ENCODE results near the gene TVP23A.

TVP23A gene

DNA sequence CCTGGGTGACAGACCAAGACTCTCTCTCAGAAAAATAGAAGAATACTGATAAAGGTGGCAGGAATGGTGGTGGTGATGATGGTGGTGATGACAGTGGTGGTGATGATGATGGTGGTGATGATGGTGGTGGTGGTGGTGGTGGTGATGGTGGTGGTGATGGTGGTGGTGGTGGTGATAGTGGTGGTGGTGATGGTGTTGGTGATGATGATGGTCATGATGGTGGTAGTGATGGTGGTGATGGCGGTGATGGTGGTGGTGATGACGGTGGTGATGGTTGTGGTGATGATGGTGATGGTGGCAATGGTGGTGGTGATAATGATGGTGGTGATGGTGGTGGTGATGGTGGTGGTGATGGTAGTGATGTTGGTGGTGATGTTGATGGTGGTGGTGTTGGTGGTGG lies 40.4 kb upstream of the TVP23A start:
- TF ChIP-seq CTCF (IDR thresholded peaks at IDR 0.05; ENCODE audit: borderline replicate concordance, control extremely low read depth, extremely low read depth, insufficient read depth, missing control alignments): no peak
- in situ Hi-C loops (cut with MboI; ENCODE audit: low sequenced_read_pairs, unreplicated experiment): no loop called here
- no peak for DNase-seq (ENCODE audit: low spot score)

DNA sequence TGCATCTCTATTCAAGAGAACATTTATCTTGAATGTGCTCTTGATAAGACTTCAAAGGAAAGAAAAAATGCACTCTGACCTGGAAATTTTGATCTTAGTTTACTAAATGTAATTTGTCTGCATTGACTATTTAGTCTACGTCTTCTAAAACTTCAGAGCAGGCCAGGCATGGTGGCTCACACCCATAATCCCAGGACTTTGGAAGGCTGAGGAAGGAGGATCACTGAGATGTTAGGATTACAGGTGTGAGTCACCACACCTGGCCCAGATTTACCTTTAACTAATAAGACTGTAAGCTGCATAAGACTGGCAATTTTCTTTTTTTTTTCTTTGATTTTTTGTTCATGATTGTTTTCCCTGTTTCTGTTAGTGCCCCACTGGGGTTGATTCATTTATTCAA lies 39.6 kb upstream of the TVP23A start:
- no peak for DNase-seq (ENCODE audit: low spot score)
- in situ Hi-C loops (cut with MboI; ENCODE audit: low sequenced_read_pairs, unreplicated experiment): no loop called here
- TF ChIP-seq CTCF (IDR thresholded peaks at IDR 0.05; ENCODE audit: borderline replicate concordance, control extremely low read depth, extremely low read depth, insufficient read depth, missing control alignments): no peak

DNA sequence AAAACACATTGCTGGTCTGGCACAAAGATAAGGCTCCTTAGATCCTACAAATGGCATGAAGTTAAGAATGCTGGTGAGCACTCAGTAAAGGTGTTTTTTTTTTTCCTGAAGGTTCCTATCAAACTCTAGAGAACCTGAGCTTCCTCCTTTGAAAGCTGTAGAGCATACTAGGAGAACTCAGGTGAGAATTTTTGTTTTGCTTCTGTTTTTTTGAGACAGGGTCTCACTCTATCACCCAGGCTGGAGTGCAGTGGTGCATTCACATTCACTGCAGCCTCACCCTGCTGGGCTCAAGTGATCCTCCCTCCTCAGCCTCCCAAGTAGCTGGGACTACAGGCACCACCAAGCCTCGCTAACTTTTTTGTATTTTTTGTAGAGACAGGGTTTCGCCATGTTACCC lies 37.4 kb upstream of the TVP23A start:
- in situ Hi-C loops (cut with MboI; ENCODE audit: low sequenced_read_pairs, unreplicated experiment): no loop called here
- no peak for TF ChIP-seq CTCF (IDR thresholded peaks at IDR 0.05; ENCODE audit: borderline replicate concordance, control extremely low read depth, extremely low read depth, insufficient read depth, missing control alignments)
- no peak for DNase-seq (ENCODE audit: low spot score)

DNA sequence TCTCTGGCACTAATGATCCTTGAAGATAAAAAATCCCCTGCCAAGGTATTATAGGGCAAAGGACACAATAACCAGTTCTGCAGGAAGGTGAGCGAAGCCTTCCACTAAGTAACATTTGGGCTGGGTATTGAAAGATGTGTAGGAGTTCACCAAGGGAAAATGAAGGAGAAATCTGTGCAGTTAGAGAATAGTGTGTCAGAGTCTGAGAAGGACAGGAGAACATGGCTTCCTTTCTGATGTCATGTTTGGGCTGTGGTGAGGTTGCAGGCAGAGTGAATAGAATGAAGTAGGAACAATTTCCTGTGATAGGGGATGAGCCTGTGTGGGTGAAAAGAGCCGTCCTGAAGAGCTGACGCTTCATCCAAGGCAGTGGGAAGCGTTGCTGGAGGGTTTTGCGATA lies 34.4 kb upstream of the TVP23A start:
- DNase-seq (ENCODE audit: low spot score): no peak
- no peak for TF ChIP-seq CTCF (IDR thresholded peaks at IDR 0.05; ENCODE audit: borderline replicate concordance, control extremely low read depth, extremely low read depth, insufficient read depth, missing control alignments)
- in situ Hi-C loops (cut with MboI; ENCODE audit: low sequenced_read_pairs, unreplicated experiment): no loop called here

DNA sequence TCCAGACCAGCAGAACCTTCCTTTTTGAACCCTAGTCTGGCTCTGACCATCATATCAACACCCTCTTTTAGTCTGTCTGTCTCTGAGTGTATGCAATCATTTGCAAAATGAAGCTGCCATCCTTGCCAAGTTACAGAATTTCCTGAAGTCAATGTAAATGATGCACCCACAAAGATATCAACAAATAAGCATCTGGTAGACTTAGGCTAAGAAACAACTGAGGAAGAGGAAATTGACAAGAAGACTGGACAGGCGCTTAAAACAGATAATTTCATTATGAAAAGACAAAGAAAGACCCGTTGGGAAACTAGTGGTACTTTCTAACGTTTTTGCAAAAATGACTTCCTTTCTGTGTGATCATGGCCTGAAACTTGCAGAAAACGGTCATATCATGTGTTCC lies 33.7 kb upstream of the TVP23A start:
- in situ Hi-C loops (cut with MboI; ENCODE audit: low sequenced_read_pairs, unreplicated experiment): no loop called here
- no peak for DNase-seq (ENCODE audit: low spot score)
- TF ChIP-seq CTCF (IDR thresholded peaks at IDR 0.05; ENCODE audit: borderline replicate concordance, control extremely low read depth, extremely low read depth, insufficient read depth, missing control alignments): no peak

DNA sequence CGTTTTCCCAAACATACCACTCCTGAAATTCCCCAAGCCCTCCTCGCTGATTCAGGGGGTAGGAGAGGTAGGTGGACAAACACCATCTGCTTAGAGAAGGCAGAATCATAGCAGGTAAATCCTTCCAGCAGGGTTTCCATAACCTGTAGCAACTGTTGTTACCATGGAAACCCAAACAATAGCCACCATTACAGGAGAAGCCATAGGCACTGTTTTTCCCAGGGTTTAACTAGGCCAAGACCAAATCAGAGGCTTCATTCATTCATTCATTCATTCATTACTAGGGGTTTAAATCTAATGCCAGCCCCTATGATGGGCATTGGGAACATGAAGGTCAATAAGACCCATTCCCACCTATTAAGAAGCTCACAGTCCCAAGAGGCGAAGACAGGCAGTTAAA lies 32.9 kb upstream of the TVP23A start:
- DNase-seq (ENCODE audit: low spot score): no peak
- no peak for TF ChIP-seq CTCF (IDR thresholded peaks at IDR 0.05; ENCODE audit: borderline replicate concordance, control extremely low read depth, extremely low read depth, insufficient read depth, missing control alignments)
- in situ Hi-C loops (cut with MboI; ENCODE audit: low sequenced_read_pairs, unreplicated experiment): no loop called here

DNA sequence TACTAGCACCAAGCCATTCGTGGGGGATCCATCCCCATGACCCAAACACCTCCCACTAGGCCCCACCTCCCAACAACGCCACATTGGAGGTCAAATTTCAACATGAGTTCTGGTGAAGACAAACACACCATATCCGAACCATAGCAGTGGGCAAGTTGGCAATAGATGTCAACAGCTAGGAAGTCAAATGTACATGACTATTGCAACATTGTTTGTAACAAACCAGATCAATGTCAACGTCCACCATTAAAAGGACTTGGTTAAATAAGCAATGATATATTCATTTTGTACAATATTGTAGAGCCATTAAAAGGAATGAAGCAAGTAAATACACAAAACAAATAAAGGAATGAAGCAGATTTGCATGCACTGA lies 31.9 kb upstream of the TVP23A start:
- no peak for DNase-seq (ENCODE audit: low spot score)
- no peak for TF ChIP-seq CTCF (IDR thresholded peaks at IDR 0.05; ENCODE audit: borderline replicate concordance, control extremely low read depth, extremely low read depth, insufficient read depth, missing control alignments)
- in situ Hi-C loops (cut with MboI; ENCODE audit: low sequenced_read_pairs, unreplicated experiment): no loop called here
